OCI-LY1 (cell line): ENCODE data around the gene TTC23.

Experiments
- H2AFZ ChIP-seq: fragments of 200-600 bp; sonication (generic), shearing (Covaris generic); 2 replicates; pipeline ENCODE4 v1.6.0; 2014; ENCODE audit warnings: antibody characterized with exemption, mild to moderate bottlenecking, low read length
- H3F3A ChIP-seq: fragments of 200-600 bp; sonication (generic), shearing (Covaris generic); 2 replicates; pipeline ENCODE4 v1.6.0; 2014; ENCODE audit warnings: mild to moderate bottlenecking, antibody characterized with exemption, low read length, moderate library complexity; ENCODE audit not compliant: insufficient read depth
- H3K27ac ChIP-seq: fragments of 200-600 bp; sonication (generic); 2 replicates; pipeline ENCODE4 v1.5.1; 2014; ENCODE audit warnings: low read length, mixed run types, mild to moderate bottlenecking, low read depth; ENCODE audit not compliant: poor library complexity, severe bottlenecking
- H3K27me3 ChIP-seq: fragments of 200-600 bp; sonication (generic); 2 replicates; pipeline ENCODE4 v1.6.0; 2014; ENCODE audit warnings: antibody characterized with exemption, mild to moderate bottlenecking, low read length, moderate library complexity; ENCODE audit not compliant: insufficient read depth
- H3K36me3 ChIP-seq: fragments of 200-600 bp; sonication (generic); 2 replicates; pipeline ENCODE4 v1.6.1; 2014; ENCODE audit warnings: mild to moderate bottlenecking, antibody characterized with exemption, low read length, moderate library complexity, mixed read lengths; ENCODE audit not compliant: insufficient read depth
- H3K4me1 ChIP-seq: fragments of 200-600 bp; sonication (generic); 2 replicates; pipeline ENCODE4 v1.5.1; 2014; ENCODE audit warnings: mild to moderate bottlenecking, low read length, moderate library complexity; ENCODE audit not compliant: insufficient read depth, severe bottlenecking
- H3K4me2 ChIP-seq: fragments of 200-600 bp; sonication (generic), shearing (Covaris generic); 2 replicates; pipeline ENCODE4 v1.6.1; 2014; ENCODE audit warnings: low read length
- H3K4me3 ChIP-seq: fragments of 200-600 bp; sonication (generic); 2 replicates; pipeline ENCODE4 v1.5.1; 2014; ENCODE audit warnings: low read length, low read depth, mild to moderate bottlenecking, mixed read lengths; ENCODE audit not compliant: poor library complexity, severe bottlenecking
- H3K79me2 ChIP-seq: fragments of 200-600 bp; shearing (Covaris generic); 2 replicates; pipeline ENCODE4 v1.6.1; 2016; ENCODE audit warnings: mixed run types, low read length, mixed read lengths; ENCODE audit not compliant: insufficient read depth
- H3K9ac ChIP-seq: fragments of 200-600 bp; sonication (generic), shearing (Covaris generic); 2 replicates; pipeline ENCODE4 v1.6.1; 2014; ENCODE audit warnings: mild to moderate bottlenecking, low read length, mixed read lengths
- H3K9me2 ChIP-seq: fragments of 200-600 bp; sonication (generic), shearing (Covaris generic); 2 replicates; pipeline ENCODE4 v1.6.1; 2014; ENCODE audit warnings: low read depth, mild to moderate bottlenecking, low read length, mixed read lengths
- H3K9me3 ChIP-seq: fragments of 200-600 bp; shearing (Covaris generic); 2 replicates; pipeline ENCODE4 v1.6.1; 2014; ENCODE audit warnings: low read length, mixed read lengths
- H4K20me1 ChIP-seq: fragments of 200-600 bp; sonication (generic), shearing (Covaris generic); 2 replicates; pipeline ENCODE4 v1.6.0; 2016; ENCODE audit warnings: mild to moderate bottlenecking, low read length; ENCODE audit not compliant: insufficient read depth
- CTCF ChIP-seq: fragments of 200-600 bp; sonication (generic), shearing (Covaris generic); IDR thresholded peaks from 2 replicates; pipeline ENCODE4 v1.5.1; 2017; ENCODE audit warnings: mild to moderate bottlenecking, antibody characterized with exemption, low read length, moderate library complexity, mixed read lengths
- EZH2 ChIP-seq: fragments of 200-600 bp; sonication (generic), shearing (Covaris generic); IDR thresholded peaks from 2 replicates; pipeline ENCODE4 v1.8.0; 2017; ENCODE audit warnings: borderline replicate concordance, mixed run types, mild to moderate bottlenecking, antibody characterized with exemption, low read length, moderate library complexity, mixed read lengths

The TTC23 gene

GRCh38 chr15:99187936-99188335, 61.4 kb downstream of the TTC23 start:
- no peak overlapping the region for H2AFZ ChIP-seq
- no peak overlapping the region for H3K4me3 ChIP-seq
- H3K79me2 ChIP-seq: no peaks in the 10 kb centered on the region
- H3K4me1 ChIP-seq: no peaks in the 10 kb centered on the region
- no peaks in the 10 kb centered on the region for H3K9me2 ChIP-seq
- H3K27ac ChIP-seq: no peak overlapping the region
- H3K36me3 ChIP-seq: no peaks in the 10 kb centered on the region; the same call in 1 of the 2 replicates
- H3K9me3 ChIP-seq: no peaks in the 10 kb centered on the region
- H3K4me2 ChIP-seq: no peak overlapping the region
- H3K9ac ChIP-seq: no peak overlapping the region
- no peaks in the 10 kb centered on the region for H4K20me1 ChIP-seq
- H3K27me3 ChIP-seq: no peaks in the 10 kb centered on the region
- no peaks in the 10 kb centered on the region; the same call in 1 of the 2 replicates for H3F3A ChIP-seq
- TF ChIP-seq CTCF (no peak), EZH2 (no peak)

- no peak overlapping the region for H3K27ac ChIP-seq
- no peaks in the 10 kb centered on the region for H3K9me2 ChIP-seq
- no peaks in the 10 kb centered on the region for H3K4me1 ChIP-seq
- no peaks in the 10 kb centered on the region for H3K79me2 ChIP-seq
- H3F3A ChIP-seq: no peaks in the 10 kb centered on the region; the same call in 1 of the 2 replicates
- no peak overlapping the region for H3K9ac ChIP-seq
- TF ChIP-seq CTCF: no peak
- TF ChIP-seq EZH2: no peak
- H3K36me3 ChIP-seq: no peaks in the 10 kb centered on the region
- no peak overlapping the region for H3K4me3 ChIP-seq
- no peaks in the 10 kb centered on the region for H4K20me1 ChIP-seq
- no peaks in the 10 kb centered on the region for H3K27me3 ChIP-seq
- no peak overlapping the region for H2AFZ ChIP-seq
- H3K9me3 ChIP-seq: no peaks in the 10 kb centered on the region
- H3K4me2 ChIP-seq: no peak overlapping the region
These were observed 63.8 kb downstream of the TTC23 start for GRCh38 chr15:99185414-99186130.

- Histone ChIP-seq H3K79me2 (no peaks in the 10 kb centered on the region), H3K4me1 (no peaks in the 10 kb centered on the region), H4K20me1 (no peaks in the 10 kb centered on the region), H3K9me3 (no peaks in the 10 kb centered on the region), H3K27ac (no peak overlapping the region), H3K4me2 (no peak overlapping the region), H3K9me2 (no peaks in the 10 kb centered on the region), H3K27me3 (no peaks in the 10 kb centered on the region), H3K4me3 (no peak overlapping the region), H2AFZ (no peak overlapping the region), H3K36me3 (no peaks in the 10 kb centered on the region), H3F3A (no peaks in the 10 kb centered on the region), H3K9ac (no peak overlapping the region)
- TF ChIP-seq EZH2 (no peak), CTCF (no peak)
These were observed 66.6 kb downstream of the TTC23 start for GRCh38 chr15:99182791-99183190.
